Measurements from ENCODE around the gene KLHL13.
"Not testable (repeated sequence)": the region's sequence is repeated elsewhere in the genome, so short reads cannot be mapped to it uniquely, and the experiment has no call there.

The KLHL13 gene

GRCh38 chrX:117992192-117992723 lies 124.4 kb downstream of the KLHL13 start:
- no peak for DNase-seq (ENCODE audit: low read depth in 2 of 2)

GRCh38 chrX:117990438-117990837 lies 126.2 kb downstream of the KLHL13 start:
- no peak for DNase-seq (ENCODE audit: low read depth in 2 of 2)

- no peak for DNase-seq (ENCODE audit: low read depth in 2 of 2)
Measured at GRCh38 chrX:117989512-117989911, 127.1 kb downstream of the KLHL13 start.

GRCh38 chrX:117987373-117987772 lies 129.2 kb downstream of the KLHL13 start:
- DNase-seq (ENCODE audit: low read depth in 2 of 2): no peak

- DNase-seq (ENCODE audit: low read depth in 2 of 2): no peak
Measured at GRCh38 chrX:117985241-117985640, 131.4 kb downstream of the KLHL13 start.

DNA sequence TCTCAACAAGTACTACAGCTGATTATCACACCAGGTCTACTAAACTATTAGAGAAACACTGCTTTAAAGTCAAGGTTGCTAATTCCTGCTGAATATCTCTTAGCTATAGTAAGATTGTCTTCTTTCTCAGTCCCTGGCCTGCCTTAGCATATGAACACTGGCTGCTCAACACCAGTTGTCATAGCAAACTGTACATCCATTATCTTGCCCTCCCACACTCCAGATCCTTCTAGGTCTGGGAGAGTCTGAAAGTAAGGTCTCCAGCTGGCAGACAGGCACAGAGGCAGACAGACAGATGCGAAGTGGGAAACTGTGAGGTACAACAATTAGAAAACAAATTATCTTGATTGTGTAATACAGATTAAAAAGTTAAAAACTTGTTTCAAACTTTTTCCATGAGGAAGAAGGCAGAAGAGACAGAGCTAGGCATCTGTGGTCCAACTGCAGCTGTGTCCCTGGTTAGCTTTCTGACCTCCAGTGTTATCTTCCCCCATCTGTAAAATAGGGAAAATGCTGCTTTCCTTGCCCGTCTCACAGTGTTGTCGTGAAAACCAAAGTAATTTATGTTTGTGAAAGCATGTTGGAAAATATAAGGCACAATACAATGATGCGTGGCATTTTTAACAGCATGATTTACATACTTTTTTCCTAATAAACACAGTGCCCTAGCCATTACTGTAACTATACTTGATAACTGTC lies 133.8 kb downstream of the KLHL13 start:
- no peak for DNase-seq (ENCODE audit: low read depth in 2 of 2)

DNA sequence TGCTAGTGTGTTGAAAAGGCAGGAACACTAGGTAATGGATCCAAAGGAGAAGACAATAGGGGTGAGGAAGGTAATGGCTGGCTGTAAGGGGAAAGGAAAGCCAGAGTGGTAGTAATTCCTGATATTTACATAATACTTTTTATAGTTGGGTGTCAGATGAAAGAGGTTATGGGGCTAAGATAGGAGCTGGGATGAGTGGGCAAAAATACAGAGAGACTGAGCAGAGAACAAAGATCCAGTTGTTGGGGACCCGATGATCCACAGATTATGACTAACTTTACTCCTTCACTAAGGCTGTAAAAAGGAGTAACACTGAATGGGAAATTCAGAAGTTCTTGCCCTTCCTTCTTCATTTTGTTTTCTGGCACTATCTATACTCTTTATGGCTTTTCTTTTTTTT lies 138.2 kb downstream of the KLHL13 start:
- no peak for DNase-seq (ENCODE audit: low read depth in 2 of 2)

DNA sequence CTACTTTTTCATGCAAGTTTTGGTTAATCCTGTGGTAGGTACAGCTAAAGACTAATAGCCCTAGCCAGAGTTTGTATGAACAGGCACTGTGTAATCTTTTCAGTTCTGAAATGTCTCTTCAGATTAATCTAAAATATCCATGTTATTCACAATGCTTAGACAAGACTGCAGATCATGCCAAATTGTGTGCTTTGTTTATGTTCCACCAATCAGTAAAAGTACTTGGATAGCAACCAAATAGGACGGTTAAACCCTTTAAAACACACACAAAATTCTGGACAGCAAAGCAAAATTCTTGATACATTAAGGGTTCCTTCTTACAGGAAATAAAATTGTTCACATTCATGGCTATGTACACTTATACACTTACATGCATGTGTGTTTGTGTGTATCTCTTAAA lies 139.1 kb downstream of the KLHL13 start:
- DNase-seq (ENCODE audit: low read depth in 2 of 2): no peak

DNA sequence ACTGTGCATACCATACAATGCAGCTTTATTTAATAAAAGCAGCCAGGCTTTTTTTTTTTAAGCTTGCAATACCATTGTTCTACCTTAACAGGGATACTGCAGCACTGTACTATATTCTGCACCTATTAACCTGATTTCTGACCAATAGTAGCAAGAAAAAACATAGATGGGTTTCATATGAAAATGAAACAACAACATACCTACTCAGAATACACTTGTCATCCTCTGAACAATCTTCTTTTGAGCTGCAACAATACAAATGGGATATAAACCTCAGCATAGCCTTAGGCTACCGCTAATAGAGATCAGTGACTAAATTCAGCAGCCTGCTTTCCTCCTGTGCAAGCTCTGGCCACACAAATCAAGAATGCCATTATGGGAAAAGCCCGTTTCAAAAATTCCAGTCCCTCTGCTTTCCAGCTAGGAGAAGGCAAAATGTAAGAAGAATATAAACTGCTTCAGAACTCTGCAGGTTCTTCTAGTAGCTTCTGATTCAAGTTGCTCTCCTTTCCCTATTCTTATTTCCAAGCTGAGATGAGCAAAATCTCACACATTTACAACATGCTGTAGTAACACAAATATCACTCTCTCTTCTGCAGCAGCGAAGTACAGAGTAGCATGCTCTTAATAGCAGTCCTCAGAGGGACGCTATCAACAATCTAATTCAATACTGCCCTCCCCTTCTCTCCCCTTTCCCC lies 143.4 kb downstream of the KLHL13 start:
- DNase-seq (ENCODE audit: low read depth in 2 of 2): no peak

- no peak for DNase-seq (ENCODE audit: low read depth in 2 of 2)
Measured at GRCh38 chrX:117972711-117973109, 143.9 kb downstream of the KLHL13 start.

DNA sequence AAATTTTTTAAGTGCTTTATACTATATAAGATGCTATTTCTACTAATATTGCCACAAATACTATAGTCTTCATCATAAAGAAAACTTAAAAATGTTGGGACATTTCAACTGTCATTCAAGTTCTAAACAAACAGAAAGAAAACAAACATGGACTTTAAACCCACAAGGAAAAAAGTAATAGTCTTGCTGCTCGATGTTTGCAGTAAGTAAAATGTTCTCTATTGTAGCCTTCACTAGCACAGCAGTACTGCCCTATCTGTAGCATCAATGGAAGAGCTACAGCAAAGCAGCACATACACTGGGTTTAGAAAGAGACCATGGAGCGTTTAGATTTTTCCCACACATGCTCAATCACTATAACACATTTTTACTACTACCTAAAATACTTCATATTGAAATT lies 146.8 kb downstream of the KLHL13 start:
- DNase-seq (ENCODE audit: low read depth in 2 of 2): no peak

- DNase-seq (ENCODE audit: low read depth in 2 of 2): no peak
Measured at GRCh38 chrX:117969328-117969727, 147.3 kb downstream of the KLHL13 start.

DNA sequence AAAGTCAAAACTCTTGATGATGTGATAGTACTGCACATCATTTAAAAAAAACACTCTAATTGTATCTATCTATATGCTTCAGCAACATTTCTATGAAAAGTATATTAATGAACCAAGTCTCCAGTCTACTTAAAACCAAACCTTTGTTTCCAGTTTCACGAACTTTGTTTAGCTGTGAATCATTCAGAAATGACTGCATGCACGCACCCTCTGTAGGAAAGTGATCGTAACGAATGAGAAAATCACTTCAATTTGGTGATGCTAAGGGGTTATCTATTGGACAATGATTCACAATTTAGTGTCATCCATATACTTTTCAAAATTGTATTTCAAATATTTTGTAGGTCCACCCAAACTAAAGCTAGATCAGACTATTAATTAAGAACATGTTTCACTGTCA lies 157.6 kb downstream of the KLHL13 start:
- DNase-seq (ENCODE audit: low read depth in 2 of 2): no peak

DNA sequence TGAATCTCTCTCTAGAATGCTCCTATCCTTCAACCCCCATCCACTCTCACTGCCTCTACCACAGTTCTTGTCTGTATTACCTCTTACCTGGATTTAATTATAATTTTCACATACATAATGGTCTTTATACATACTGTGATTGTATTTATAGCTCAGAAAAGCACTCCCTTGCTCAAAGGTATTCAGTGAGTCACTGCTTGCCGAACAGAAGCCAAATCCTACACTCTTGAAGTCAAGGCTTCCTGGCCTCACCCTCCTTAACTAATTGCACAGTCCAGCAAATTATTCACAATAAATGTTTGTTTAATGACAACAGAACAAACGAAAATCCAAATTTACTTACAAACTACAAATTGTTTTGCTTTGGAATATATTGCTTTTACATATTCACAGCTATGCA lies 159.5 kb downstream of the KLHL13 start:
- no peak for DNase-seq (ENCODE audit: low read depth in 2 of 2)

DNA sequence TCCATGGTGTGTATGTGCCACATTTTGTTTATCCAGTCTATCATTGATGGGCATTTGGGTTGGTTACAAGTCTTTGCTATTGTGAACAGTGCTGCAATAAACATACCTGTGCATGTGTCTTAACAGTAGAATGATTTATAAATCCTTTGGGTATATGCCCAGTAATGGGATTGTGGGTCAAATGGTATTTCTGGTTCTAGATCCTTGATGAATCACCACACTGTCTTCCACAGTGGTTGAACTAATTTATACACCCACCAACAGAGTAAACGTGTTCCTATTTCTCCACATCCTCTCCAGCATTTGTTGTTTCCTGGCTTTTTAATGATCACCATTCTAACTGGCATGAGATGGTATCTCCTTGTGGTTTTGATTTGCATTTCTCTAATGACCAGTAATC lies 177.3 kb downstream of the KLHL13 start:
- DNase-seq (ENCODE audit: low read depth in 2 of 2): not testable (repeated sequence)

GRCh38 chrX:117936118-117936517 lies 180.5 kb downstream of the KLHL13 start:
- no peak for DNase-seq (ENCODE audit: low read depth in 2 of 2)

DNA sequence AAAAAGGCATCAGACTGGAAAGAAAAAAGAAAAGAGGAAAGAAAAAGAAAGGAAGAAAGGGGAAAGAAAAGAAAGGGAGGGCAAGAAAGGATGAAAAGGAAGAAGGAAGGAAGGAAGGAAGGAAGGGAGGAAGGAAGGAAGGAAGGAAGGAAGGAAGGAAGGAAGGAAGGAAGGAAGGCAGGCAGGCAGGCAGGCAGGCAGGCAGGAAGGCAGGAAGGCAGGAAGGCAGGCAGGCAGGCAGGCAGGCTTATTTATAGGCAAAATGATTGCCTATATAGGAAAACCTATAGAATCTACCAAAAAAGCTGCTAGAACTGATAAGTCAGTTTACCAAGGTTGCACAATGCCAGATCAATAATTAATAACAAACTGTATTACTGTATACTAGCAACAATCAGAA lies 186.5 kb downstream of the KLHL13 start:
- DNase-seq (ENCODE audit: low read depth in 2 of 2): not testable (repeated sequence)

DNA sequence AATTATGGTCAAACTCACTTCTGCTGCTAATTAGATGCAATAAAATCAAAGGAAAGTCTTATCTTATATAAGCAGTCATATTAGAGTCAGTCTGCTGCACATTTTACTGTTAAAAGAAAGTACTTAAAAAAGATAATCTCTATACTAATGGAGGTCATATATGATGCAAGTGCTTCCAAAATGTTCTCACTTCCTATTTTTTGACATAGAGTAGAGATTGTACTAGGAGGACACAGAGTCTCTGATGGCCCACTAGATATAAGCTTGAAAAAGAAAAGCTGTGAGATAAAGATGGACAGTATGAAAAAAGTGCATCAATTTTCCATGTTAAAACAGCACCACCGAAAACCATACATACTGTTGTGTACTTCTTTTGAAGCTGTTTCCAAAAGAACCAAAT lies 196.9 kb downstream of the KLHL13 start:
- no peak for DNase-seq (ENCODE audit: low read depth in 2 of 2)

DNA sequence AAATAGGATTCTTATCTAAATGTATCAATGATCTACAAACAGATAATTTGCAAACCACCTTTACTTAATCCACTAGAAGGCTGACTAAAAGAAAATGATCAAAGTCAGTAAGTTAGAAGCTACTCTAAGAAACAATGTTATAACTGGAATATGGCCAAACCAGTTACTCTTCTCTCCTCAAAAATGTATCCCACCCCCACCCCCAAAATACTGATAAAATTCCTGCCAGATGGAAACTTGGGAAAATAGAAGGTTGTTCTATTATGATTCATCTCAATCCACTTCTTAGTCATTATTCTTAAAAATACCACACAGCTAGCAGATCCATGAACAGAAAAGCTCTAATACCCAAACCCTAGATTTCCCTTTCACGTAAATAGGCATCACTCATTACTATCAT lies 206.4 kb downstream of the KLHL13 start:
- no peak for DNase-seq (ENCODE audit: low read depth in 2 of 2)

DNA sequence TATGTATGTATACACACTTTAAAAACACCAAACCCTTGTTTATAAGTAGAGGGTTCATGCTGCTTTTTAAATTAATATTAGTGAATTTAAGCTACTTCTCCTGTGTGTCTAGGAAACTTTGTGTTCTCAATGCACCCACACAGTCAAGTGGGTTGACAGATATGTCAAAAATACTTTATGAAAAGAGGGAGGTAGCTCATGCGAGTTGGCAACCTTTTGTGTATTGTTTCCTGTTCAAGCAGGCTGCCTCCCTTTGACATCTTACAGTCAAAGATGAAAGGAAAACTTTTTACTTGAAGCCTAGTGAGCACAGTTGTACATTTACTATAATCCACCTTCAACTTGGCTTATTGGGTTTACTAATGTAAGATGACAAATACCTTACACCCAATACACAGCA lies 218.4 kb downstream of the KLHL13 start:
- DNase-seq (ENCODE audit: low read depth in 2 of 2): no peak

DNA sequence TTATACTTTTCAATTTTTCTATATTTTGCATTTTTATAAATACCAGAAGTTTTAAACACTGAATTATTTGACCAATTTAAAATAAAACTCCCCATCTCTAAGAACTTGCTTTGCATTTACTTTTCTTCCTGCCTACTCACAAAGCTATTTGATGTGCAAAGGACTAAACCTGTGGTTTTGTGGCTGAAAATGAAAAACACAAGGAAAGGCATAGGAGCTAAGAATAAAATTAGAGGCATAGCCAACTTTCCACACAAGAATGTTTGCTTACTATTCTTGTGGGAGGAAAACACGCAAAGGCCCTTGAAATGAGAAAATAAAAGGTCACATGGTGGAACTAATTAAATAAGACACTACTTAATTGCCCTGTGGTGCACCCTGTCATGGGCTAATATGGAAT lies 221.2 kb downstream of the KLHL13 start:
- no peak for DNase-seq (ENCODE audit: low read depth in 2 of 2)

DNA sequence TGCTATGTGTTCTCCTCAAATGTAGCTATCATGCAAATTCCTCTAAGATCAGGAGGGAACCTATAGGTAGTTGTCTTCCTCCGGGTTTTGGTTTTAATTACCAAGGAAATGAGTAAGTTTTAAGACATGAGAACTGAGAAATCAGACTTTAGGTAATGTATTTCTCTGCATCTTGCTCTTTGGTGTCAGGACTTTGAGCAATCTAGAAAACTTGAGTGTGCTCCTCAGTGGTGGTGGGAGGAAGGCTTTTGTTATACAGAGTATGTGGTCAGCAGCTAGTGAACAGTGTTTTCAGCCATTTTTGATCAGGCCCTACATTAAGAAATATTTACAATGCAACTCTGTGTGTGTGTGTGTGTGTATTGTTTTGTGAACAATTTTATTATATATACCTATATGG lies 224.1 kb downstream of the KLHL13 start:
- DNase-seq (ENCODE audit: low read depth in 2 of 2): no peak

GRCh38 chrX:117871796-117872195 lies 244.8 kb downstream of the KLHL13 start:
- DNase-seq (ENCODE audit: low read depth in 2 of 2): no peak

Measured in stimulated activated CD8-positive, alpha-beta memory T cell treated with anti-CD3 and anti-CD28 coated beads, Interleukin-15, amount 100 ng/mL, for 4 hours (primary cell).